ENCODE measurements around the gene PTH2R.
"Not testable (repeated sequence)": the region's sequence is repeated elsewhere in the genome, so short reads cannot be mapped to it uniquely, and the experiment has no call there.

The PTH2R gene

GRCh38 chr2:208488686-208489564, 82.3 kb downstream of the PTH2R start:
- DNase-seq (ENCODE audit: low read depth), result no peak

DNA sequence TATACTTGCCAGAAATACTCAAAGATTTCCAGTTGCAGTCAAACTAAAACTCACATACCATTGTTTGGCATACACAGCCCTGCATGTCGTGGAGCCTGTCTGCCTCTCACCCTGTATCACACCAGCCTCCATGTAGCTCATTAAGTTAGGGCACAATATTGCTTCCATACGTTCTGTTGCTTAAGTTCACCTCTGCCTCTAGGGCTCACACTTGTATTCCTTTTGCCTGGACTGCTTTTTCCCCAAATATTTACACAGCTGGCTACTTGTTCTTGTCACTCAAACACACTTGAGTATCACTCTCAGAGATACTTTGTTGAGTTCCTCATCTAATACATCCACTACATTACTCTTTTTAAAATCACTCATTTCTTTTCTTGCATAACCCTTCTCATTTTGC, 83.1 kb downstream of the PTH2R start:
- DNase-seq (ENCODE audit: low read depth), result no peak

GRCh38 chr2:208490492-208490891, 83.9 kb downstream of the PTH2R start:
- no peak for DNase-seq (ENCODE audit: low read depth)

DNA sequence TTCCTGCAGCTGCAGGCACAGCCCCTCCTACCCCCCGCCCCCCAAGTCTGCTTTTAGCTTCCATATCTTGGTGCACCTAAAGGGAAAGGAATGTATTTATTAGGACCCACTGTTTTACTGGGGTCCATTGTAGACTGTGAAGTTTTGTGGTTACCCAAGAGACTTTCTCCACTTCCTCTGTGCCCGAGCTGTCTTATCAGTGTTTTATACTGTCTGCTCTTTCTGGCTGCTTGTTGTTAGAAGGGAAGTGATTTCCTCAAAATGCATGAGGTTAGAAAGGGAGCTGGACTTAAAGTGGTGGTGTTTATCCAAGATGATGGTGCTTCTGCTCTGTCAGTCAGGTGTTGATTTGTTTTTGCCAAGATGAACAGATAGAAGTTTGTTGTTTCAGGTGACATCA, 85.0 kb downstream of the PTH2R start:
- DNase-seq (ENCODE audit: low read depth), result no peak

GRCh38 chr2:208492069-208492468, 85.5 kb downstream of the PTH2R start:
- no peak for DNase-seq (ENCODE audit: low read depth)

- no peak for DNase-seq (ENCODE audit: low read depth)
Measured at GRCh38 chr2:208493186-208493585, 86.6 kb downstream of the PTH2R start.

DNA sequence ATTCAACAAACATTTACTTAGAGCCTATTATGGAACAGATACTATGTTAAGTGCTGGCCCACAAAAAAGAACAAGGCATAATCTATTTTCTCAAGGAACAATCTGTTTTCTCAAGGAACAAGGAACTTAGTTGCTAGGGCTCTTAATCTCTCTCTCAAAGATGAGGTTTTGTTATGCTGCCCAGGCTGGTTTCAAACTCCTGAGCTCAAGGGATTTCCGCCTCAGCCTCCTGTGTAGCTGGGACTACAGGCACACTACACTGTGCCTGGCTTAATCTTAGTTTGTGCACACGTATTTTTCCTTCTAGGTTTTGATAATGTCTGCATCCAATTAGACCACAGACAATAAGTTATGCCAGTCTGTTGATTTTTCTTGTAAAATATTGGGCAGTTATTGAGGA, 89.5 kb downstream of the PTH2R start:
- no peak for DNase-seq (ENCODE audit: low read depth)

DNA sequence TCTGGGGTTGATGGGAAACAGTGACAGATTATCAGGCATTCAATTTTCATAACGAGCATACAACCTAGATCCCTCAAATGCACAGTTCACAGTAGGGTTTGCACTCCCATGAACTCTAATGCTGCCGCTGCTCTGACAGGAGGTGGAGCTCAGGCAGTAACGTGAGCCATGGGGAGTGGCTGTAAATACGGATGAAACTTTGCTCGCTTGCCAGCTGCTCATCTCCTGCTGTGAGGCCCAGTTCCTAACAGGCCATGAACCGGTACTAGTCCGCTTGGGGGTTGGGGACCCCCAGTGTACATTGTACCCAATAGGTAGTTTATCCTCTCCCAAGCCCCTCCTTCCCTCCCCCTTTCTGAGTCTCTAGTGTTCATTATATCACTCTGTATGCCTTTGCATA, 94.6 kb downstream of the PTH2R start:
- no peak for DNase-seq (ENCODE audit: low read depth)

GRCh38 chr2:208502288-208502687, 95.7 kb downstream of the PTH2R start:
- DNase-seq (ENCODE audit: low read depth), result no peak

DNA sequence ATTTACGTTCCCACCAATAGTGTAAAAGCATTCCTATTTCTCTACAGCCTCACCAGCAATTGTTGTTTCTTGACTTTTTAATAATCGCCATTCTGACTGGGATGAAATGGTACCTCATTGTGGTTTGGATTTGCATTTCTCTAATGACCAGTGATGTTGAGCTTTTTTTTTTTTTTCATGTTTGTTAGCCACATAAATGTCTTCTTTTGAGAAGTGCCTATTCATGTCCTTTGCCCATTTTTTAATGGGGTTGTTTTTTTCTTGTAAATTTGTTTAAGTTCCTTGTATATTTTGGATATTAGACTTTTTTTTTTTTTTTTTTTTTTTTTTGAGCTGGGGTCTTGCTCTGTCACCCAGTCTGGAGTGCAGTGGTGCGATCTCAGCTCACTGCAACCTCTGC, 98.8 kb downstream of the PTH2R start:
- DNase-seq (ENCODE audit: low read depth), result not testable (repeated sequence)

- DNase-seq (ENCODE audit: low read depth), result no peak
Measured at GRCh38 chr2:208509586-208509985, 103.0 kb downstream of the PTH2R start.

GRCh38 chr2:208511016-208511415, 104.4 kb downstream of the PTH2R start:
- no peak for DNase-seq (ENCODE audit: low read depth)

DNA sequence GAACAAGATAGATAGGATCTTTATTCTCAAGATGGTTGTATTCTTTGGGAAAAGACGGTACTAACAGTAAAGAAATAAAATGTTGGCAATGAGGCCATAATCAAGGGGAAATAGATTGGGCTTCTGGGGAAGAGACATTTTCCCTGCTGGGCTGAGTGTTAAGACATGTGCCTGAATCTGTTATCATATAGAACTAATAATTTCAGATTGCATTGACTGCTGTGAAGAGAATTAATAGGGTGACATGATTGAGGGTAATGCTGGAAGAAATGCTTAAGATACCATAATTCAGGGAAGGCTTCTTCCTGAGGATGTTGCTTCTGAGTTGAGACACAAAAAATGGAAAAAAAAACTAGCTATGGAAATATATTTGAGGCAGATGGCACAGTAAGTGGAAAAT, 105.0 kb downstream of the PTH2R start:
- DNase-seq (ENCODE audit: low read depth), result no peak

- DNase-seq (ENCODE audit: low read depth), result no peak
Measured at GRCh38 chr2:208515099-208515498, 108.5 kb downstream of the PTH2R start.

GRCh38 chr2:208523069-208523468, 116.5 kb downstream of the PTH2R start:
- DNase-seq (ENCODE audit: low read depth), result not testable (repeated sequence)

DNA sequence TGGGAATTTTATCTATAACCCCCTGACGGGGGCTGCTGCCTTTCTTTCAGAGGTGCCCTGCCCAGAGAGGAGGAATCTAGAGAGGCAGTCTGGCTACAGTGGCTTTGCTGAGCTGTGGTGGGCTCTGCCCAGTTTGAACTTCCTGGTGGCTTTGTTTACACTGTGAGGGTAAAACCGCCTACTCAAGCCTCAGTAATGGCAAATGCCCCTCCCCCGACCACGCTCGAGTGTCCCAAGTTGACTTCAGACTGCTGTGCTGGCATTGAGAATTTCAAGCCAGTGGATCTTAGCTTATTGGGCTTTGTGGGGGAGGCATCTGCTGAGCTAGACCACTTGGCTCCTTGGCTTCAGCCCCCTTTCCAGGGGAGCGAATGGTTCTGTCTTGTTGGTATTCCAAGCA, 118.6 kb downstream of the PTH2R start:
- not testable (repeated sequence) for DNase-seq (ENCODE audit: low read depth)

DNA sequence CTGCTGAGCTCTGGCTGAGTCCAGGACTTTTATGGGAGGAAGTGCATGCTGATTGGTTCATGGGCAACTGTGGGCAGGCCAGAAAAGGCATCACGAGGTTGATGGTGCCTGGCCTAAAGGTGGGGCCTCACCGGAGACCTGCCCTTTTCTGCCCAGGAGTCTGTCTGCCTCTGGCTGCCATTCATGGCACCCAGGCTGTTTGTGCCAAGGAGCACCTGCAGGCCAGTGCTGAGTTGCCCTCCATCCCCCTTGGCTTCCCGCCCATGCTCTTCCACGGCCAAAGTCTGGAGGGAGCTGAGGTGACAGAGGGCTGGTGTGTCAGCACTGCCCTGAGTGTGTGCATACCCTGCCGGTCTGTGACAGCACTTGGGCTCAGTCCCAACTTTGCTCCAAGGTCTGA, 123.2 kb downstream of the PTH2R start:
- DNase-seq (ENCODE audit: low read depth), result no peak

DNA sequence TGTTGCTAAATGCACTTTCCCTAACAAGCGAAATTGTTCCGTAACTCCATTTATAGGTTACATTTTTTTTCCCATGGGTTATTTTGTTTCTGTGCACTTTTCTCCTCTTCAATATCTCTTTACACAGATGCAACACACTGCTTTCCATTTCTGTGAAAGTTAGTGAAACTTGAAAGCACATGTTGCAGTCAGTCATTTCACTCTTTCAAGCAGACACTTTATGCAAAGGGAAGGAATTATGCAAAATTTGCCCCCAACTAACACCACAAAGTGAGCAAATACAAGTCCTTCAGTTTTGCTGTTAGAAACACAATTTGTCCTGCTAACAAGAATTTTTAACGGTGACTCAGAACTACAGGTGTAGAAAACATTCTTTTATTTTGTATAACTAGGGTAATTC, 124.8 kb downstream of the PTH2R start:
- no peak for DNase-seq (ENCODE audit: low read depth)

- DNase-seq (ENCODE audit: low read depth), result not testable (repeated sequence)
Measured at GRCh38 chr2:208535578-208535977, 129.0 kb downstream of the PTH2R start.

DNA sequence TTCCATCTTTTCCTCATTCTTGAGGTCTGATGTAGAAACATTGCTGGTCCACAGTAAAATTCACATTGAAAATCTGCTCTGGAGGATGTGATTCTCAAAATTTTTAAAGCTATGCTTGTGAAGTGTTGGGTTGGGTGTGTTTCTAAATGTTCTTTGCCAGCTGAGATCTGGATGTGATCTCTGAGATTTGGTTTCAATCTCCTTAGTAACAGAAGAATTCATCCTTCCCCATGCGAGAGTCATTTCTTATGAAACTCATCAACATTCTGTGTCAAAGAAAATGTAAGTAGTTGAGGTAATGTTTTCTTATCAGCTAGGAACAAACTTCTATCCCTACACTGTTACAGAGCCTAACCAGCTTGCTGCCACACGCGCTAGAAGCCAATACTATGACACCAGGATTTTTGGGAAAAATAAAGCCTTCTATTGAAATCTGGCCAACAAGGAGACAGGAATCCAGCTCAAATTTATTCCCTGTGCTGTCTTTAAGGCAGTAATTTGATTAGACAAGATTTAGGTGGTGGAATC, 134.9 kb downstream of the PTH2R start:
- DNase-seq (ENCODE audit: low read depth), result no peak

GRCh38 chr2:208541989-208542464, 135.4 kb downstream of the PTH2R start:
- DNase-seq (ENCODE audit: low read depth), result no peak

GRCh38 chr2:208542465-208543041, 136.0 kb downstream of the PTH2R start:
- DNase-seq (ENCODE audit: low read depth), result no peak
